Activated T-helper 1 cell treated with anti-CD3 and anti-CD28 coated beads, Interleukin-2, amount 50 U/mL, for 16 hours (primary cell): ENCODE measurements around the gene SLC6A3.
"Not testable (repeated sequence)": the region's sequence is repeated elsewhere in the genome, so short reads cannot be mapped to it uniquely, and the experiment has no call there.

Source experiments
- DNase-seq, 2 donors: peaks; one replicate each; pipeline ENCODE4 v3.0.0-alpha.2; 2020; ENCODE audit warnings: low read depth in 1 of 2, low spot score in 1 of 2

Gene SLC6A3

GRCh38 chr5:1422522-1422921, 22.7 kb downstream of the SLC6A3 start:
- not testable (repeated sequence) for DNase-seq

DNA sequence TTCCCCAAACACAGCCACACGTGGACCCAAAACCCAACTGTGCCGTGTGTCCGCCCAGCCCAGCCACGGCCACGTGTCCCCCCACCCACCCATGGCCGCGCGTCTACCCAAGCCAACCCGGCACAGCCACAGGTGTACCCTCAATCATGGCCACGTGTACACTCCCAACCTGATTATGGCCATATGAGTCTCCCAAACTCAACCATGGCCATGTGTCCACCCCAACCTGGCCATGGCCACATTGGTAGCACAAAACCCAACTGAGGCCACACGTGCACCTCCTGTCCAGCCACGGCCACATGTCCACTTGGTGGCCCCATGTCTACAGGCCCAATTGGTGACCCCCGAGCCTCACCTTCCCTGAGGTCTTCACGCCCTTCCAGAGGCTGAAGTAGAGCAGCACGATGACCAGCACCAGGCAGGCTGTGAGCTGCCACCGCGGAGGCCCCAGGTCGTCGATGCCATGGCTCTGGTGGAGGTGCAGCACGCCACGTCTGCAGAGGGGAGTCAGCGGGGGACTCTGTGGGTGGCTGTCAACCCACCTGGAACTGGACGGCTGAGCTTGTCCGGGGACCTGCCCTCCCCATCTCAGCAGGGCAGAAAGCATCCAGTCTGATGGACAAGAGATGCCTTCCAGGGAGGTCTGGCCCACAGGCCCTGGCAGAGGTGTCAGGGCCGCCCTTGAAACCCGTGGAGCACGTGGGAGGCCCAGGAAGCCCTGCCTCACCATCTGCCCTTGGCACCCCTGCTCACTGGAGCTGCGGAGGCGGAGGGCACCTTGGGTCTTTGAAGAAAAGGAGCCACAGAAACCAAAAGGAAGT, 23.5 kb downstream of the SLC6A3 start:
- no peak for DNase-seq

DNA sequence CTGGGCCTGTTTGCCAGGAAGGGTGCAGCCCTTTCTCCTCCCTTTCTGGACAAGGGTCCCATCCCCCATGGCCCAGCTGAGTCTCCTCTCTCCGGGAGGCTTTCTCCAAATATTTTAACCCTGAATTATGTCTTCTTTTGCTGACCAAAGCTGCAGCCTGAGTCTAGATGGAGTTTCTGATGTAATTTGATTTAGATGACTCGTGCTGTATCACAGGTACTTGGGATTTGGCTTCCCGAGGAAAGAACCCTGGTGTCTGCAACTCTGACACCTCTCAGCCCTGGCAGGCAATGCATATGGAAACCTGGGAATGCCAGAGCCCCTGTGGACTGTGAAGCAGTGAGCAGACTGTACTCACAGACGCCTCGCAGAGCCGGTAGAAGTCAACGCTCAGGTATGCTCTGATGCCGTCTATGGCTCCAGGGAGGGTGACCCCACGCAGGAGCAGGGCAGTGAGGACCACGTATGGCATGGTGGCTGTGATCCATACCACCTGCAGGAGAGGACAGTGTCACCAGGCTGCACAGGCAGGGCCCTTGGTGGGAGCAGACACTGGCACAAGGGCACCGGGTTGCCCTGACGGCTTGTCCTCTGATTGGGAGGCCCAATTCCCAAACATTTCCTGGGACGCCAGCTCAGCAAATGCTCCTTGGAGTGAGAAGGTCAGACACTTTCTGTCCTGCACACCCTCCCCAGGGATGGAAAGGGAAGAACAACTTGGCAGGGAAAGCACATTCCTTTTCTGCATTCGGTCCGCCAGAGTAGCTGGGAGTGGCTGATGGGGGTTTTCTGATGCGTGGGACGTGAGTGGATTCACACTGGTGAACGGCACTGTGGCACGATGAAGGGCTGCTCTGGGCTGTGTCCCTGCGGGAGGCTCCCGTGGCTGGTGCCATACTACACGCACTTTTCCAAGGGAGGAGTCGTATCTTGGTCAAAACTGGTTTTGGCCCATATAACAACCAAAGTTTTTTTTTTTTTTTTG, 24.7 kb downstream of the SLC6A3 start:
- DNase-seq = no peak

DNA sequence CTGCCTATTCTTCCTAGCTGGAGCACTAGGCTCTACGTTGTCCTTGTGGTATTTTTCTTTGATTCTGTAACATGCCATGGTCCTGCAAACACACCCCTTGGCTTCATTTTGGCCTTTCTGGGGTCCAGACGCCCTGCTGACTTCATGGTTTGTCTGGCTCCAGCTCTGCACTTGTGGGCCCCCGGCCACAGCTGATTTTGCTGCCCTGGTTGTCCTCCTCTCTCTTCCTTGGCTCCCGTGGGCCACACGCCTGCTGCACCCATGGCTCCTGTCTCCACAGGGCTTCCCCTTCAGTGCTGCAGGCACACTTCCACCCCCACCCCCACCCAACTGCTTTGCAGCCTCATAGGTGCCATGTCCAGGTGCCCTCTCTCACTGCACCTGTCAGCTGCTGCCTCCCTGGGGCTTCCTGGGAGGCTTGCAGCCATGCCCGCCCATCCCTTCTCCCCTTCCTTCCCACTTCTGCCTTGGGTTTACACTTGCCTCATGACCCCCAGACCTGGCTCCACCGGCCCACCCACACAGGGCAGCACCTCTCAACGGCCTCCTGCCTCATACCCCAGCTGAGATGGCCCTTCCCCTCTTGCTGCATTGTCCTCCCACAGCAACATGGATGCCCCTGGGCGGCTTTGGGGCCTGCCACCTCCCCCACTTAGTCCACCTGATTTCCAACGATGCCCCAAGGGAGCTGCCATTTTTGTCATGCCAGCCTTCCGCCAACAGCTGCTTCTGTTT, 25.6 kb downstream of the SLC6A3 start:
- no peak for DNase-seq

DNA sequence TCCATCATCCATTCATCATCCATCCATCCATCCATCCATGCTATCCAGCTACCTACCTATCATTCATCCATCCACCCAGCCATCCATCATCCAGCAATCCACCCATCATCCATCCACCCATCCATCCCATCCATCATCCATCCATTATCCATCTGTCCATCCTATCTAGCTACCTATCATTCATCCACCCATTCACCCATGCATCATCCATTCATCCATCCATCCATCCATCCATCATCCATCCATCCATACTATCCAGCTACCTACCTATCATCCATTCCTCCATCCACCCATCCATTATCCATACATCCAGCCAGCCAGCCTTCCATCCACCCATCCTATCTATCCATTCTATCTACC, 26.3 kb downstream of the SLC6A3 start:
- DNase-seq = no peak

DNA sequence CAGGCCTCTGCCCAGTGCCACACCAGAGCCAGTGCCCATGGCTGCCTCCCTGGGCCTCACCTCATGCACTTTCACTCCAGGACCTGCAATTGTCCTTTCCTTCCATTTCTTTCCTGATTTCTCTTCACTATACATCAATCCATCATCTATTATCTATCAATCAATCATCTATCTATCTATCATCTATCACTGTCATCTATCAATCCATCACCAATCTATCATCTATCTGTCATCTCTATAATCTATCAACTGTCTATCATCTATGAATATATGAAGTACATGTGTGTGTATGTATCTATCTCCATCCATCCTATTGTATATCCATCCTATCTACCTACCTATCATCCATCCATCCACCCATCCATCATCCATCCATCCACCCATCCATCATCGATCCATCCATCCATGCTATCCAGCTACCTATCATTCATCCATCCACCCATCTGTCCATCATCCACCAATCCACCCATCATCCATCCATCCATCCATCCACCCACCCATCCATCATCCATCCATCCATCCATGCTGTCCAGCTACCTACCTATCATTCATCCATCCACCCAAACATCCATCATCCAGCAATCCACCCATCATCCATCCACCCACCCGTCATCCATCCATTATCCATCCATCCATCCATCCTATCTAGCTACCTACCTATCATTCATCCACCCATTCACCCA, 26.9 kb downstream of the SLC6A3 start:
- no peak for DNase-seq

DNA sequence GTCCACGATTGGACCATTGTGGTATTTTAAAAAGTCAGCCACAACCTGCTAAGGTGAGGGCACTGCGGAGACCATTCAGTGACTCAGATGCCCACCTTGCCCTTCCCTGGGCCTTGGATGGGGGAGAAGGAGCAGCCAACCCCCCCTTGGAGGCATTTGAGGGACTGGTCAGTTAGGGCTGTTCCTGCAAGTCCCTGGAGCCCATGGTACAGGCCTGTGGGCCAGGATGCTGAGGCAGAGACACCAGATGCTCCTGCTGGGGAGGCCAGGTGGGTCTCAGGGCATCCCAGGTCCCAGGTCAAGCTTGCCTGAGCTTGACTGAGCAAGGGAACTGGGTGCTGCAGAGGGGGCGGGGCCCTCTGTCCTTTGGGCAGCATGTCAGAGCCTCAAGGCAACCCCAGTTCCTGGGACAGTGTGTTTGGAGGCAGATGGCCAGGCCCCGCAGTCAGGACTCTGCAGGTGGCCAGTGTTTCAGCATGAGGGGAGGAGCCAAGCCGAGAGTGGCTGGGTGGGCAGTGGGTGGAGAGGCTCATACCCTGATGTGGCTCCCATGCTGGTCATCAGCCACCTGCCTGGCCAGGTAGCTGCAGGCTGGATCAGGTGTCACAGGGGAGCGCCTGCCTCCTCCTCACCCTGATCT, 27.5 kb downstream of the SLC6A3 start:
- DNase-seq = no peak

- DNase-seq = no peak
These were observed 28.3 kb downstream of the SLC6A3 start for GRCh38 chr5:1416856-1417469.

DNA sequence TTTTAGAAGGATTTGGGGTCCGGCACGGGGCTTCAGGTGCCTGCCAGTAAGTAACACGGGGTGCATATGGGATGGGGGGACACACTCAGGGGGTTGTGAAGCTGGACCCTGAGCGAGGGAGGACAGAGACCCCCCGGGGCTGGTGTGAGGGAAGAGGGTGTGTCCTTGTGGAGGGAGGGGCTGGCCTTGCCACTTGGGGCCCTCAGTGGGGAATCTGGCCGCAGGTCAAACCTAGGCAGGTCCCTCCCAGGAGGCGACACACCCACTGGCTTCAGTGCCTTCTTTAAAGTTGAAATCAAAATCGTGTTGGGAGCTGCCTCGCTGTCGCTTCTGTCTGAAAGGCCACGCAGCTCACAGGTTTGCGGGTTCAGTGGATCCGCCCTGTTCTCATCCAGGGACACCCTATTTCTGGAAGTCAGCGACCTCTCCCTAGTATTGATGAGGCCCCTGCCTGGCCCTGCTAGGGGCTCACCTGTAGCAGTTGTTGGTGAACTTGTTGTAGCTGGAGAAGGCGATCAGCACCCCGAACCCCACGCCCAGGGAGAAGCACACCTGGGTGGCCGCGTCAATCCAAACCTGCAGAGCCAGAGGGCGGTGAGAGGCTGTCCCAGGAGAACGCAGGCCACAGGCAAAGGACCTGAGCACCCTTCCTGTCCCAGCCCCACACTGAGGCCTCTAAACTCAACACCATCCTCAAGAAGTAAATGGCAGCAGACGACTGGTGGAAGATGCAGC, 29.4 kb downstream of the SLC6A3 start:
- no peak for DNase-seq

- no peak for DNase-seq
These were observed 30.2 kb downstream of the SLC6A3 start for GRCh38 chr5:1415059-1415425.

DNA sequence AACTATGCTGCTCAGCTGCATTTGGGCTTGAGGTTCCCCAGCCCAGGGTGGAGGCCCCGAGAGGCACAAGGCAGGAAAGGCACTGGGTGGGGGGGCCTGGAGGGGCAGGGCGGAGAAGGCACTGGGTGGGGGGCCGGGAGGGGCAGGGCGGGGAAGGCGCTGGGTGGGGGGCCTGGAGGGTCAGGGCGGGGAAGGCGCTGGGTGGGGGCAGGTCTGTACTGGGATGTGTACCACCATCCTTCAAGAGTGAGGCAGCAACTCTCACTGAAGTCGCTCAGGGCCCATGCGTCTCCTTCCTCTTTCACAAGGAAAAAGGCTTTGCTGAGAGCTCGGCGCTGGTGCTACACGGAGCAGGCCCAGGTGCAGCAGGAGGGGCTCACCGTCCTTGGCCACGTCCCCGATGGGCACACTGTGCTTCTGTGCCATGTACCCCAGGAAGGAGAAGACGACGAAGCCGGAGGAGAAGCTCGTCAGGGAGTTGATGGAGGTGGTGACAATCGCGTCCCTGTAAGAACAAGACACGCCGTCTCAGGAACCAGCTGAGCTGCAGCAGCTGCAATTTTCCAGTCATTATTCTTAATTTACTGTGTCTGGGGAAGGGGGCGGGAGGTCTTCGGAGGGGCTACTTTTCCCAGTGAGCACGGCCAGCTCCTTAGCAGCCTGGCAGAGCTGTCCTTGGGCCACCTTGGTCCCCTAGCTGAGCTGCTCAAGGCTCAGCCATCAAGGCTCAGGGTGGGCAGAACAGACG, 30.8 kb downstream of the SLC6A3 start:
- DNase-seq = no peak

DNA sequence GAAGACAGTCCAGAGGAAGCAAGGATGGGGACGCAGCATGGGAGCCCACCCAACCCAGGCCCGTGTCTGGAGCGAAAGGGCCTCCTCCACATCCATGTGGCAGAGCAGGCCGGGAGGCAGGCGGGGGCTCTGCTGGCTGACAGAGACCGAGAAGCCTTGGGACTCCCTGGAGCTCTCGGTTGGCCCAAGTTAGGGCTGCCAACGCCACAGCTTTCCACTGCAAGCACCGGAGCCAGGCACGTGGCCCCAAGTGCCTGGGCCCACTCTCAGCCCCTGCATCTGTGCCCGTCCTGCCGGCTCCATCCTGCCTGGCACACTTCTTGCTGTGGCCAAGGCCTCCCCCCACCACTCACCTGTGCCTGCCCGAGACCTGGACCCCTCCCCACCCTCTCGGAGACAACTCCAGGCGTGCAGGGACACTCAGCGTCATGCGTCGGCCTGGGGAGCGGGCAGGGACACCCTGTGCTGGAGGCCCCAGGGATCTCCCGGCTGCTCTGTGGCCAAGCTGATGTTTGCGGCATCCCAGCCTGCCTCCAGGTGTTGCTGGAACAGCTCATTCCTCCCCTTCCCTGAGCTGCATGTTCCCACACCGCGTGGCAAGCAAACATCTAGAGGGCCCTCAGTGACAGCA, 31.5 kb downstream of the SLC6A3 start:
- DNase-seq = no peak

DNA sequence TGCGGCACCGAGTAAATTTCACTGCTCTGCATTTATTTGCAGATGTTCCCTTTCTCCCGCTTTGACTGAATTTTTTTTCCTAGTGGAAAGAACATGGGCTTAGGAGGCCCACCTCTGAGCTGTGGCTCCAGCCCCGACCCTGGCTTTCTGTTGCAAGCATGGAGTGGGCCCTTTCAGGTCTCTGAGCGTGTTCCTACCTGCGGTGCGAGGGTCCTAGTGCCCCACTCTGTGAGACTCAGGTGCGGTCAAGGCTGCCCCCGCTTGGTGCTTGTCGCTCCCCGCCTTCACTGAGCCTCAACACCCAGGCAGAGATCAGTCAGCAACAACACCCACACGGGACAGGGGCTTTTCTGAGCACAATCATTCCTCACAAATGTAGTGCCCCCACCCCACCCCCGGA, 32.0 kb downstream of the SLC6A3 start:
- DNase-seq = no peak

GRCh38 chr5:1412621-1413020, 32.6 kb downstream of the SLC6A3 start:
- DNase-seq = no peak

DNA sequence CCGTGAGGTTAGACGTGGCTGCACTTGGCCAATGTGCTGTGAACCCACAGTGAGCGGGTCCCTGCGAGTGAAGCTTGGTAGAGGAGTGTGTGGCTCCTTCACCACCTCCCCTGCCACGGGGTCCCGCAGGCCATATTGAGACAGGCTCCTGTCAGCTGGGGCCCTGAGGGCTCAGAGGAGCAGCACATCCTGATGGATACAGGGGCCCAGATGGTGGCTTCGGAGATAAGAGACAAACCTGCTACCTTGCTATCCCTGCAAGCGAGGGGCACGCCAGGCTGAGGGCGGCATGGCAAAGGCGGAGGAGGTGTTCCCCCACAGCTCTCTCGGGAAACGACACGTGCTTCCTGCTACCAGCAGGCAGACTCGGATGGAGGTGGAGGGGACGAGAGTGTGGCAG, 33.1 kb downstream of the SLC6A3 start:
- DNase-seq = no peak

GRCh38 chr5:1411099-1411498, 34.1 kb downstream of the SLC6A3 start:
- DNase-seq = no peak

DNA sequence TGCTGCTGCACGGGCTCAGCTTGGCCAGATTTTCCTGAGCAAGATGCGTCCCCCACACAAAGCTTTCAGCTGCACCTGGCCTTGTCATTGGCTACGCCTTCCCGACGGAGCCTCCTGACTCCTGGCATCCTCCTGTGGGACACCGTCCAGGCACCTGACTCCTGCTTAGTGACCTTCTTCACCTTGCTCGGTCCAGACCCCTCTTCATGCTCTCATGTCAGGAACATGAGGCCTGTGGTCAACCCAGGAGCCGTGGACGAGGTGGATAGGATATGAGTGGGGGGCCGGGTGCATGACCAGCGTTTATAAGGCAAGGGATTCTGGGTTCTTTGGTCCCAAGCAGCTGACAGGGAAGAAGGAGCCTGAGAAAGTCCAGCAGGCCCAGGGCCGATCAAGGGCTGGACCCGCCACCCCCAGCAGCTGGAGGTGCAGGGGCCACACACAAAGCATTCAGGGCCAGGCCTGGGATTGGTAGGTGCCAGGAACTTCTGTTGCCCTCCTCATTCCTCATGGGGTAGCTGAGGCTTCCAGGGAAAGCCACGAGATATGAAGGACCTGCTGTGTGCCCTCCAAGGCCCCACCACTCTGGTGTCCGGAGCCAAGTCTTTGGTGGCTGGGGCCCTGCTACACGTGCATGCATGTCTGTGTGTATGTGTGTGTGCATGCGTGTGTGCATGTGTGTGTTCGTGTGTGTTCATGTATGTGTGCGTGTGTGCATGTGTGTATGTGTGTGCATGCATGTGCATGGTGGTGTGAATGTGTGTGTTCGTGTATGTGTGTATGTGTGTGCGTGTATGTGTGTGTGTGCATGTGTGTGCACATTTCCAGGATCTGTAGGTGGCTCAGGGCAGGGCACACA, 34.9 kb downstream of the SLC6A3 start:
- DNase-seq = no peak
